Dedifferentiated amniotic fluid mesenchymal stem cell (primary cell): Measurements from ENCODE around the gene MAML3.
"Not testable (repeated sequence)": the region's sequence is repeated elsewhere in the genome, so short reads cannot be mapped to it uniquely, and the experiment has no call there.

Experiments
- DNase-seq: peaks from one replicate; pipeline ENCODE4 v3.0.0-alpha.2; 2016; ENCODE audit errors: extremely low spot score

The MAML3 gene

DNA sequence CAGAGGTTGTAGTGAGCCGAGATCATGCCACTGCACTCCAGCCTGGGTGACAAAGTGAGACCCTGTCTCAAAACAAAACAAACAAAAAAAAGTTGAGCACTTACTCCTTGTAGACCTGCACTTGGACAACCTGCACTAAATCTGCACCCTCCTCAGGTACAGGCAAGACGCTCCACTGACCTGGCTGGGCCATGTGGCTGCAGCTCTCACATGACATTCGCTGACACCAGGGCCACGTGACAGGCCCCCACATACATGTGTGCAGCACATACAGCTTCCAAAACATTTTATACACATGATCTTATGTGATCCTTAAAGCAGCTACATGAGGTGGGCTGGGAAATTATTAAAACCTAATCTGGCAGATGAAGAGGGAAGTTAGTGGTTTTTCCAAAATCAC, 425.8 kb downstream of the MAML3 start:
- DNase-seq = no peak

DNA sequence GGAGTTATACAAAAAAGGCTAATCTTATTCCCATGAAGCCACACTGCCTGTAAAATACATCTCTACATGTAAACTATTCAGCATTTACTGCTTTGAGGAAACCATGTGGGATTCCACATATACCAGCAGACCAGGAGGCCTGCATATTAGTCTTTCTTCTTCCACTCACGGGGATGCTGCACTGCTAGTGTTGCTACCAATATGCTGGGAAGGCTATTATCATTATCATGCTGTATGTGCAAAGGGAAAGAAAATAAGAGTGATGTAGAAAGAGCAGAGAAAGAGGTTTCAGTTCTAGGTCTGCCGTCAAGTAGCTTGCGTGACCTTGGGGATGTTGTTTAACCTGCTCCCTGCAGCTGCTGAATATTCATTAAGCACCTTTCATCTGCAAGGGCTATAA, 427.4 kb downstream of the MAML3 start:
- no peak for DNase-seq

DNA sequence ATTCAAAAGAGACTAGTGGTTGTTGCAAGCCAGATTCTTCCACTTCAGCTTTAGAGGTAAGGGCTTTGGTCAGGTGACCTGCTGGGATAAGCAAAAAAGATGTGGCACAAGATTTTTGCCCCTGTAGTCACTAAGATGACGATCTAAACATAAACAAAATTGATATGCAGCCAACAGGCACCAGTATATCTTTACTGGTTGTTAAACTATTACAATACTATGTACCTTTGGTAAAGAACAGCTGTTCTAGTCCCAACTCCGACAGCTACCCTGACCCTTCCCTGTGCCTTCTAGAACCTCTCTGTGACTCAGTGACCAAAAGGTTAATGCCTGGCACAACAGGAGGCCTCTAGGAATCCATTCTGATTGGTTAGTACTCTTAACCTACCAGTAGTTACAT, 428.7 kb downstream of the MAML3 start:
- no peak for DNase-seq

DNA sequence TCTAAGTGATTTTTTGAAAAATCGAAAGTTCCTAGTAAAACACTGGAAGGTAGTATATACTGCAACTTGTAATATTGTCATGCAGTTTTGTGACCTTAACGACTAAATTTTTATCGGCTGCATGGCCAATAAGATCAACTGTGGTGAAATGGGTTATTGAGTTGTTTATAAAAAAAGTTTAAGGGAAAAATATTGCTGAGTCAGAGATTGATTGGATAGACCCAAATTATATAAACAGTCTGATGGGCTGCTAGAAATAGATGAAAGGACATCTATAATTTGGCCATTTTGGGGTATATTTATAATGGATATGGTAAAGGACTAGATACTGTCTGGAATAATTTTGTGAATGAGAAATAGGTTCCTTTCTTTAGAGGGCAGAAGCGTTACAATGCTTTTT, 432.2 kb downstream of the MAML3 start:
- DNase-seq = no peak

DNA sequence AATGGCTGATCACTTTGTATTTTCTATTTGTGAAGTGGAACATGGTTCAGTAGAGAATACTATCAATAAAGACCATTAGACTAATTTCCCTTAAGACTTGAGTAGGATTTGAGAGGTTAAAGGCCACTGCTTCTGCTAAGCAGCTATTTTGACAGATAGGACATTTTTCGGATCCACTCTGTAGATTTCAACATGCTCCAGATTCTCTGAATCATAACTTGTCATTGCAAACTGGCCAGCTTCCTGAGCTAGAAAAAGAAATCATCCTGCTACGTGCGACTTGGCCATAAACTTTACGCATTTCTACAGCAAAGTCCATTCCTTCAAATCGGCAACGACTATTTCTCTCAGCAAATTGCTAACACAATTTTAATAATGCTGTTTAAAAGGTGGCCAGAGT, 433.2 kb downstream of the MAML3 start:
- no peak for DNase-seq

DNA sequence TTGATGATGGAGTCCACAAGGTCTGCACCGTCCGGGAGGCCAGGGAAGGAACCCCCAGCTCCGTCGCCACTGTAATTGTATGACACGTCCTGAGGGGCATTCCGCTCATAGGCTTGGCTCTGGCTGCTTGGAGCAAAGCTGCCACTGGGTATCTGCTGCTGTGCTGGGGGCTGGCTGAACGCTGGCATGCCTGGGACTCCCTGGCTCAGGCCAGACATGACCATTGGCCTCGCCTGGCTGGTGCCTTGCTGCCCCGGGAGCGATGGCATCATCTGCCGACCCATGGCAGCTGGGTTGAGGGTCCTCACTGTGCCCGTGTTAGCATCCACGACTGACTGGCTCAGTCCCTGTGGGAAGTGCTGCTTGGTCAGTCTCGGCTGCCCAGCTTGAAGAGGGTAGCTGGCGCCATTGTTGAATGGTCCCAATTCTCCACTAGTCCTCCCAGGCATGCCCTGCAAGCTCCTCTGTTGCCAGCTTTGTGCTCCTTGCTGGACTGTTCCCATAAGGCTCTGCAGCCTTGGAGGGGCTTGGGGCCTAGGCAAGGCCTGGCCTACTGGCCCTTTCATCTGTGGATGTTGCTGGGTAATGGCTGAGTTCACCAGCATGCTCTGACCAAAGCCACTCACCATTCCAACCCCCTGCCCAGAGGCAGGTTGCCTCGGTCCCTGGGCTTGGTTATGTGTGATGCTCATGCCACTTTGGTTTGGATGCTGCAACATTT, 434.4 kb downstream of the MAML3 start:
- no peak for DNase-seq

DNA sequence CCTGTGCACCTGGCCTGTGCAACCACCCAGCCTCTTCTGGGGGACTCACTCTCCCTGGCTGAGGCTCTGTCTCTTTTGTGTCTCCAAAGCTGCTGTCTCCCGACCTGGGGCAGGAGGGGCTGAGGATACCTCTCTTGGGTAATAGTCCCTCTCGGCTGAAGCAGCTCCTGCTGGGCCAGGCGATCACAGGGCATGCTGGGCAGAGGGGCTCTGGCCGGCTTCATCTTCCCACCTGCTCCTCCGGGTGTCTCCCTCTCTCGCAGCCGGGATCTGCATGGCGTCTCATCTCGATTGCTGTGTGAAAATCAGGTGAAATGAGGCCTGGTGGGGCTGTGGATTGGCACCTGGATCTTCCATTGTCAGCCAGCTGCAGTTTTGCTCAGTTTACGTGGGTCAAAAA, 435.2 kb downstream of the MAML3 start:
- DNase-seq = no peak

DNA sequence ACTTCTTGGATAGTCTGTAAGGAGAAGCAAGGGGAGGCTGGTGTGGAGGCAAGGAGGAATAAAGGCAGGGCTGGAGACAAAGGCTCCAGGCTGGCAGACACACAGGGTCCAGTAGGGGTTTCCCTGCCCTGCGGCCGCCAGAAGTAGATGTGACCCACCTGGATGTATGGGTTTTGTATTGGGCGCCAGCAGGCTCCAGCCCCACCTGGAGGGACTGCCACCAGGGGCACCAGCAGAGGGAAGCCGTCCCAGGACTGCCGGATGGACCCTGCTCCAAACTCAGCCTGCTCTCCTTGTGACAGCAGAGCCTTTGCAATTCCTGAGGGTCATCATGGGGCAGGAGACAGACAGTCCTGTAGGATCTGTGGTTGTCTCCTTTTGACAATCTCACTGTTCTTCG, 435.6 kb downstream of the MAML3 start:
- DNase-seq = no peak

GRCh38 chr4:139715746-139716391, 438.1 kb downstream of the MAML3 start:
- DNase-seq = no peak

- DNase-seq = no peak
Measured at GRCh38 chr4:139712882-139713281, 441.1 kb downstream of the MAML3 start.

DNA sequence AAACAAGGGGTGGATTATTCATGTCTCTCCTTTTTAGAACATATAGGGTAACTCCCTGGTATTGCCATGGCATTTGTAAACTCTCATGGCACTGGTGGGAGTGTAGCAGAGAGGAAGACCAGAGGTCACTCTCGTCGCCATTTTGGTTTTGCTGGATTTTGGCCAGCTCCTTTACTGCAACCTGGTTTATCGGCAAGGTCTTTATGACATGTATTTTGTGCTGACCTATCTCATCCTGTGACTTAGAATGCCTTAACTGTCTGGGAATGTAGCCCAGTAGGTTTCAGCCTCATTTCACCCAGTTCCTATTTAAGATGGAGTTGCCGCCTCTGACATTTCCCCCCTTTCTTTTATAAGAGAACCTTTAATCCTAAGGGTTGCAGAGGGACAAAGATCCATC, 442.5 kb downstream of the MAML3 start:
- no peak for DNase-seq

GRCh38 chr4:139710073-139710472, 443.9 kb downstream of the MAML3 start:
- DNase-seq = no peak

GRCh38 chr4:139709660-139710059, 444.3 kb downstream of the MAML3 start:
- DNase-seq = no peak

DNA sequence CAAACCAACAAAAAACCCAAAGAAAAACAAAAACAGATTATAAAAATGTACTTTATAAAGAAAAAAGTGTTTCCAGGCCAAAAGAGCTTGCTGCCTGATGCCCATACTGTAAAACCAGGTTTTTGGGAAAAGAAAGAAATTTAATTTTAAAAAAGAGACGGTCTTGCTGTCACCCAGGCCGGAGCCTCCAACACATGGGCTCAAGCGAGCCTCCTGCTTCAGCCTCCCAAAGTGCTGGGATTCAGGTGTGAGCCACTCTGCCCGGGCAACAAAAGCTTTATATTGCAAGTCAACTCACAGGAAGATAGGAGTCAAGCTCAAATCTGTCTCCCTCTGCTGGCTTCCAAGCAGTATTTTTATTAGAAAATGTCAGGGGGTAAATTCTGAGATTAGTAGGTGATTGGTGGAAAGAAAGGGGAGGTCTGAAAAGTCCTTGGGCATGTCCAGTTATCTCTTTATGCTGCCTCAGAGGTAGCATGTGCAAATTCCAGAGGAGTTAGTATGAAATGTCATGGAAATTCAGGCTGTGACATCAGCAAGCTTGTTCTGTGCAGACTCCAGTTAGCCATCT, 449.0 kb downstream of the MAML3 start:
- no peak for DNase-seq

DNA sequence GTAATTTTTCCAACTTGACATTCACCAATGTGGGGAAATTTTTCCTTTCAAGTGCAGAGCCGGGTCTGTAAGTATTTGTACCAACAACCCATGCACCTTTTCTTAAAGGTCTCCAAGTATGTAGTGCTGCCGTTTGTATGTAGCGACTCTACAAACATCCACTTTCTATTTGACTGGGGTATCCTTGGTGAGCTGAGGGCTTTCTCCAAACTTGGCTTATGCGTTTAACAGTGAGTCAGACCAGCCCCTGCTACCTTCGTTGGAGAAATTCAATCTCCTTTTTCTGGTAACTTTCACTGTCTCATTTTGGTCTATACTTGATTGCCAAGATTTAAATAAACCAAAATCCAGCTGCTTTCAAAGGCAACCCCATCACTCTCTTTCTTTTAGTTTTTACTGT, 453.4 kb downstream of the MAML3 start:
- DNase-seq = no peak

DNA sequence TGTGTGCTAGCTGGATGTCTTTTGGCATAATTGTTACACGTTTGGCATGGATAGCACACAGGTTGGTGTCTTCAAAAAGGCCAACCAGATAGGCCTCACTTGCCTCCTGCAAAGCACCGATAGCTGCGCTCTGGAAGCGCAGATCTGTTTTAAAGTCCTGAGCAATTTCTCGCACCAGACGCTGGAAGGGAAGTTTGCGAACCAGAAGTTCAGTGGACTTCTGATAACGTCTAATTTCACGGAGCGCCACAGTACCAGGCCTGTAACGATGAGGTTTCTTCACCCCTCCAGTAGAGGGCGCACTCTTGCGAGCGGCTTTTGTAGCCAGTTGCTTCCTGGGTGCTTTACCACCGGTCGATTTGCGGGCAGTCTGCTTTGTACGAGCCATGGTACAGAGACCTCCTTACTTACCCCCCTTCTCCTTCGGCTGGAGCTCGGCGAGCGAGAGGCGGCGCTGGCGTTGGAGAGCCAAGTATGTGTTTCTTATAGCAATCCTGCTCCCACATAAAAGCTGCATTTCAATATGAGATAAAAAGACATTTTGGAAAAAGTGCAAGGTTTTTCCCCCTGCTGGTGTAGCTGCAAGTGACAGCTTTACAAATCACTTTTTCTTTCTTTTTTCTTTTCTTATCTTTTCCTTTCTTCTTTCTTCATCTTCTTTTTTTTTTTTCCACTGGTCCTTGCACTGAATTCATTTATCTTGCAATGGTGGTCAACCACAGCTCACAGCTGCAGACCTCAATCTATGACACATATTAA, 455.6 kb downstream of the MAML3 start:
- not testable (repeated sequence) for DNase-seq

GRCh38 chr4:139696491-139696890, 457.5 kb downstream of the MAML3 start:
- no peak for DNase-seq

- no peak for DNase-seq
Measured at GRCh38 chr4:139694522-139695107, 459.4 kb downstream of the MAML3 start.

DNA sequence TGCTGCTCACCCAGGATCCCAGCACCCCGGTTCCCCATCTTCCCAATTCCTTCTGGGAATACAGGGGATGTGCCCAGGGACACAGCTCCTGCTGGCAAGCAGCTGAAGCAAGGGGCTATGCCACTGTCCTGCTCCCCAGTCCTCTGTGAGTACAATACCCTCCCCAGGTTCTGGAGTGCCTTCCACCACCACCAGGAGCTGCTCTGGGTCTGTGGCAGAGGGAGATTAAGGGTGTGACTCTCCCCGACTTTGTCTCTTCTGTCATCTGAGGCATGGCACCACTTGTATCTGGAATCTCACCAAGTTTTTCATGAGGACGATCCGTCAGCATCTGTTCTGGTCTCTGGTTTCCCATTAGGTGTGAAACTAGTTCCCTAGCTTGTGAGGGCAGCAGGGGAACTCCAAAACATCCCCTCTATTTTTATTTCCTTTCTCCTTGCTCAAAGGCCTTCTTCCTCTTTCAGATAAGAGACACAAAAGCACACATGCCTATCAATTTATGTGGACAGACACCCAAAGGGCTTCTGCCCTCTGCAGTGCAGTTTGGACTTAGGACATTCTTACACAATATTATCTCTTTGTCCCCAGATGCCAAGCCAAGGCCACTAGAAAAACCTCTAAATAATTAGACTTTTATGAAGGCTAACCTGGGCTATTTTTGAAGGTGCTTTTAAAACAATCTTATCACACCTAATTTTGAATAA, 461.5 kb downstream of the MAML3 start:
- DNase-seq = no peak

DNA sequence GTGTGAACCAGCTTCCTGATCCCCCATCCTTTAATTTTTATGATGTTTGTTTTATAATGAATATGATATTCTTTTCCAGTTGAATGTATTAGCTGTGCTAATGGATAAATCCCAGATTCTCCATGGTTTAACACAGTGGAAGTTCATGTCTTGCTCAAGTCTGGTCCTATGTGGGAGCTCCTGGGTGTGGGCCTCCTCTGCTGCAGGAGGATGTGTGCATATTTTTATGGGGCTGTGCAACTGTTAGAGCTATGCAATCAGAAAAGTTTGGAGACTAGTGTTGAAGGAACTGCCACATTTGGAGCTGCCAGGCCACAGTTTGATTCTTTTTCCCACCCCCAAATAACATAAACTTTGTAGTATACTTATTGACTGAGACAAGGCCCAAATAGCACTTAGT, 463.6 kb downstream of the MAML3 start:
- no peak for DNase-seq

GRCh38 chr4:139689093-139689722, 464.8 kb downstream of the MAML3 start:
- no peak for DNase-seq
